Liver (tissue), 9 donors: ENCODE data around the gene LSM7. TPM values are rescaled to one million over a fixed set of nuclear protein-coding genes. Genes with fewer than 3 reads are reported as not detected.

ENCODE experiments used
- DNase-seq: peaks from one replicate; pipeline ENCODE4 v3.0.0-alpha.2; 2017; ENCODE audit warnings: low spot score
- H3K27ac ChIP-seq, 2 donors: one replicate each; pipeline ENCODE4 v1.7.0; 2013; ENCODE audit warnings: inconsistent platforms in 2 of 2, low read length in 2 of 2, control low read depth in 1 of 2, low read depth in 1 of 2, mild to moderate bottlenecking in 1 of 2
- H3K27me3 ChIP-seq, 4 donors: one replicate each; pipeline versions ENCODE4 v1.6.1 to v1.7.0; 2013; ENCODE audit warnings: low read length in 3 of 4, inconsistent platforms in 1 of 4, mild to moderate bottlenecking in 1 of 4, moderate library complexity in 1 of 4; ENCODE audit not compliant: control insufficient read depth in 4 of 4, insufficient read depth in 4 of 4
- H3K36me3 ChIP-seq, 4 donors: one replicate each; pipeline versions ENCODE4 v1.6.1 to v1.7.0; 2013; ENCODE audit warnings: low read length in 3 of 4, mild to moderate bottlenecking in 3 of 4, low read depth in 1 of 4, moderate library complexity in 1 of 4; ENCODE audit not compliant: control insufficient read depth in 4 of 4, insufficient read depth in 3 of 4
- H3K4me1 ChIP-seq, 4 donors: one replicate each; pipeline versions ENCODE4 v1.6.1 to v1.7.0; 2013; ENCODE audit warnings: low read length in 3 of 4, mild to moderate bottlenecking in 3 of 4, moderate library complexity in 1 of 4; ENCODE audit not compliant: control insufficient read depth in 4 of 4, insufficient read depth in 4 of 4
- H3K4me3 ChIP-seq, 3 donors: one replicate each; pipeline versions ENCODE4 v1.6.1 to v1.7.0; 2013; ENCODE audit warnings: low read length in 3 of 3, control low read depth in 1 of 3, low read depth in 1 of 3, mild to moderate bottlenecking in 1 of 3
- H3K9ac ChIP-seq, 2 donors: one replicate each; pipeline ENCODE4 v1.7.0; 2013; ENCODE audit warnings: low read length in 2 of 2, mild to moderate bottlenecking in 2 of 2, moderate library complexity in 2 of 2, control low read depth in 1 of 2, low read depth in 1 of 2
- H3K9me3 ChIP-seq, 4 donors: one replicate each; pipeline versions ENCODE4 v1.6.1 to v1.7.0; 2013; ENCODE audit warnings: low read length in 3 of 4; ENCODE audit not compliant: control insufficient read depth in 4 of 4
- ATF3 ChIP-seq: IDR thresholded peaks from 2 replicates; pipeline ENCODE4 v1.6.1; 2016; ENCODE audit warnings: antibody characterized with exemption
- CTCF ChIP-seq: fragments of 150-350 bp; IDR thresholded peaks from 2 replicates; pipeline ENCODE4 v1.5.1; 2017; ENCODE audit warnings: improper control_type of control experiment, low read depth, low read length; ENCODE audit not compliant: missing input control
- EGR1 ChIP-seq, 2 donors: IDR thresholded peaks; 2 replicates each; pipeline ENCODE4 v1.6.1; 2016 to 2018; ENCODE audit warnings: antibody characterized with exemption in 2 of 2, low read depth in 2 of 2
- FOXA1 ChIP-seq: IDR thresholded peaks from 2 replicates; pipeline ENCODE4 v1.6.1; 2016; ENCODE audit warnings: antibody characterized with exemption
- FOXA2 ChIP-seq: IDR thresholded peaks from 2 replicates; pipeline ENCODE4 v1.6.1; 2016; ENCODE audit warnings: antibody characterized with exemption
- GABPA ChIP-seq, 2 donors: IDR thresholded peaks in 1 of 2; conservative IDR thresholded peaks in 1 of 2; 2 replicates each; pipeline ENCODE4 v1.6.1; 2016; ENCODE audit warnings: antibody characterized with exemption in 2 of 2, mild to moderate bottlenecking in 1 of 2, moderate library complexity in 1 of 2
- HNF4A ChIP-seq, 2 donors: conservative IDR thresholded peaks; 2 replicates each; pipeline ENCODE4 v1.6.1; 2016; ENCODE audit warnings: antibody characterized with exemption in 2 of 2, mild to moderate bottlenecking in 2 of 2
- HNF4G ChIP-seq: IDR thresholded peaks from 2 replicates; pipeline ENCODE4 v1.6.1; 2016; ENCODE audit warnings: antibody characterized with exemption
- JUND ChIP-seq, 2 donors: IDR thresholded peaks; 2 replicates each; pipeline ENCODE4 v1.6.1; 2016; ENCODE audit warnings: antibody characterized with exemption in 2 of 2
- MAX ChIP-seq: IDR thresholded peaks from 2 replicates; pipeline ENCODE4 v1.6.1; 2016; ENCODE audit warnings: antibody characterized with exemption
- NR2F2 ChIP-seq: IDR thresholded peaks from 2 replicates; pipeline ENCODE4 v1.6.1; 2016; ENCODE audit warnings: antibody characterized with exemption
- RAD21 ChIP-seq, 2 donors: IDR thresholded peaks; 2 replicates each; pipeline ENCODE4 v1.6.1; 2016; ENCODE audit warnings: antibody characterized with exemption in 2 of 2, mild to moderate bottlenecking in 2 of 2
- REST ChIP-seq: IDR thresholded peaks from 2 replicates; pipeline ENCODE4 v1.6.1; 2016; ENCODE audit warnings: antibody characterized with exemption, mild to moderate bottlenecking
- RXRA ChIP-seq, 2 donors: IDR thresholded peaks; 2 replicates each; pipeline ENCODE4 v1.6.1; 2017 to 2018; ENCODE audit warnings: antibody characterized with exemption in 2 of 2, mild to moderate bottlenecking in 1 of 2
- SP1 ChIP-seq: IDR thresholded peaks from 2 replicates; pipeline ENCODE4 v1.6.1; 2018; ENCODE audit warnings: antibody characterized with exemption, mild to moderate bottlenecking
- TAF1 ChIP-seq: conservative IDR thresholded peaks from 2 replicates; pipeline ENCODE4 v1.6.1; 2016; ENCODE audit warnings: antibody characterized with exemption, mild to moderate bottlenecking
- YY1 ChIP-seq: IDR thresholded peaks from 2 replicates; pipeline ENCODE4 v1.6.1; 2016; ENCODE audit warnings: antibody characterized with exemption, mild to moderate bottlenecking
- ZBTB33 ChIP-seq: IDR thresholded peaks from 2 replicates; pipeline ENCODE4 v1.6.1; 2016; ENCODE audit warnings: antibody characterized with exemption
- WGBS: extraction: QIAGEN DNeasy Blood & Tissue Kit; methylation state at CpG from one replicate; pipeline ENCODE4 v1.1.7; 2013; 5-methylcytosine and 5-hydroxymethylcytosine counted together
- polyA plus RNA-seq, 2 donors: library from polyadenylated mRNA; stranded (reverse) in 1 of 2; unstranded in 1 of 2; fragments of 200-250 nt in 1 of 2; fragments of >200 nt in 1 of 2; fragmentation: Nextera tagmentation in 1 of 2; extraction: Ambion mirVana in 1 of 2; gene quantifications; one replicate each; pipeline versions ENCODE4 v1.2.1 to v1.2.3, GENCODE V29; 2013 to 2015
- total RNA-seq, 2 donors: library from RNA; depleted of rRNA; stranded (reverse); fragments of >200 nt; gene quantifications; one replicate each; pipeline ENCODE4 v1.2.3, GENCODE V29; 2014
- donor health status: healthy.
- donor health status: healthy.
- donor health status: healthy.
- donor health status: healthy.
- donor health status: healthy.

LSM7 gene
- total and polyA plus RNA-seq, 4 donors = 23.6 to 59.9 (median 38.5) TPM

GRCh38 chr19:2290441-2291184 lies 37.8 kb downstream of the LSM7 start:
- Histone ChIP-seq H3K27me3 (peaks cover 0 to 3% (median 0%) of the 10 kb centered on the region in 4 donors), H3K9ac (no peak overlapping the region), H3K4me3 (peak overlapping the region in 2 of 3 donors; percentile 28 to 42), H3K27ac (peak overlapping the region; percentile 50 to 61), H3K4me1 (peaks cover 0 to 20% (median 11%) of the 10 kb centered on the region in 4 donors), H3K36me3 (no peaks in the 10 kb centered on the region), H3K9me3 (no peaks in the 10 kb centered on the region)
- no peak for DNase-seq
- WGBS = 4% methylated on average over 82 of the region's 82 CpGs
- TF ChIP-seq YY1 = no peak
- no peak for TF ChIP-seq FOXA2
- no peak for TF ChIP-seq SP1
- TF ChIP-seq FOXA1 = no peak
- no peak for TF ChIP-seq RAD21 (IDR thresholded peaks at IDR 0.05)
- no peak for TF ChIP-seq NR2F2
- TF ChIP-seq MAX = no peak
- no peak for TF ChIP-seq ZBTB33
- no peak for TF ChIP-seq CTCF
- no peak for TF ChIP-seq REST
- TF ChIP-seq HNF4A (conservative IDR thresholded peaks at IDR 0.05) = no peak
- TF ChIP-seq GABPA (IDR thresholded peaks at IDR 0.05 in 1 of 2, conservative IDR thresholded peaks at IDR 0.05 in 1 of 2) = no peak
- TF ChIP-seq EGR1 (IDR thresholded peaks at IDR 0.05; ENCODE audit: low read depth in 2 of 2) = no peak
- TF ChIP-seq ATF3 = no peak
- no peak for TF ChIP-seq HNF4G
- TF ChIP-seq JUND (IDR thresholded peaks at IDR 0.05) = no peak
- no peak for TF ChIP-seq RXRA (IDR thresholded peaks at IDR 0.05)
- no peak for TF ChIP-seq TAF1
